ENCODE results near the gene TBC1D22A. TPM values are rescaled to one million over a fixed set of nuclear protein-coding genes. Genes with fewer than 3 reads are reported as not detected.

TBC1D22A gene
- total and polyA plus RNA-seq, 2 donors (not counting 3 experiments of a cell fraction or from before 2014, with no cell fraction given), result 26.1 to 32.4 TPM

DNA sequence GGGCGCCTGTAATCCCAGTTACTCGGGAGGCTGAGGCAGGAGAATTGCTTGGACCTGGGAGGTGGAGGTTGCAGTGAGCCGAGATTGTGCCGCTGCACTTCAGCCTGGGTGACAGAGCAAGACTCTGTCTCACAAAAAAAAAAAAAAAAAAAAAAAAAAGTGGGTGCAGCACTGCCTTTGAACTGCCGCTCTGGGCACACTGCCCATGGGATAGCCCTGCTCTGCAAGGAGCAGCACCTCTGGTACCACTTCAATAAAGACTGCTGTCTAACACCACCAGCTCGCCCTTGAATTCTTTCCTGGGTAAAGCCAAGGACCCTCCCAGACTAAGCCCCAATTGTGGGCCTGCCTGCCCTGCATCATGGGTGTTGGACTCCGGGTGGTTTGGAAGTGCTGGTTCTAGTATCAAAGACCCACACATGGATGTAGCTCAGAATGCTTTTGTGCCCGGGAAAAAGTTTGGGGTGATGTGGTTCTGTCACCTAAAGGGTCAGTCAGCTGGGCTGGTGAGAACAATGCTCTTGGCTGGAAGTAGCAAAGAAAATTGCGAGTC, 444.3 kb downstream of the TBC1D22A start:
- Histone ChIP-seq H3K36me3 (ENCODE audit: control insufficient read depth in 2 of 2, extremely low read depth in 1 of 2, insufficient read depth in 2 of 2, low read length in 2 of 2) (no peaks in the 10 kb centered on the region), H3K79me2 (ENCODE audit: control insufficient read depth, insufficient read depth, low read length) (no peaks in the 10 kb centered on the region), H2AFZ (ENCODE audit: low read depth, low read length) (no peak overlapping the region), H3K9ac (replicated peaks; ENCODE audit: extremely low read depth, insufficient read depth, low read length) (no peak overlapping the region), H3K9me1 (replicated peaks; ENCODE audit: control insufficient read depth, extremely low read depth, insufficient read depth, low read length) (no peaks in the 10 kb centered on the region), H4K20me1 (replicated peaks; ENCODE audit: control insufficient read depth, extremely low read depth, insufficient read depth, low read length) (no peaks in the 10 kb centered on the region), H3K27me3 (ENCODE audit: control insufficient read depth in 2 of 2, insufficient read depth in 2 of 2, low read length in 2 of 2) (no peaks in the 10 kb centered on the region), H3K4me3 (replicated peaks in 1 of 3; ENCODE audit: insufficient read depth in 1 of 3, low read depth in 1 of 3, low read length in 3 of 3) (no peak overlapping the region), H3K27ac (ENCODE audit: insufficient read depth, low read depth, low read length) (no peak overlapping the region), H3K9me3 (replicated peaks; ENCODE audit: control insufficient read depth, insufficient read depth, low read length) (no peaks in the 10 kb centered on the region), H3K4me1 (ENCODE audit: control insufficient read depth, extremely low read depth, insufficient read depth, low read length) (no peaks in the 10 kb centered on the region), H3K4me2 (ENCODE audit: insufficient read depth, low read length) (no peak overlapping the region)
- DNase-seq (ENCODE audit: low read depth, low spot score) (no peak), FAIRE-seq (no peak)
- no TSS peak for BruUV-seq (replicated peaks)
- dilution Hi-C loops (cut with MboI; ENCODE audit: extremely low pct_ligation_motif_present, low sequenced_read_pairs), result no loop called here
- TF ChIP-seq GATA2 (IDR thresholded peaks at IDR 0.05; ENCODE audit: insufficient read depth, insufficient read length, low read depth, low read length) (no peak), FOS (IDR thresholded peaks at IDR 0.05; ENCODE audit: borderline replicate concordance, insufficient read depth, low read length) (no peak), MYC (IDR thresholded peaks at IDR 0.05; ENCODE audit: low read depth, low read length) (no peak), JUN (IDR thresholded peaks at IDR 0.05; ENCODE audit: borderline replicate concordance, insufficient read depth, insufficient read length, low read depth) (no peak), POLR2A (IDR thresholded peaks at IDR 0.05; ENCODE audit: low read depth, low read length) (no peak), POLR2AphosphoS5 (IDR thresholded peaks at IDR 0.05; ENCODE audit: insufficient read depth, low read depth, low read length) (no peak), EZH2 (IDR thresholded peaks at IDR 0.05; ENCODE audit: borderline replicate concordance, low read depth, low read length, severe bottlenecking) (no peak)
- TF ChIP-seq, protein P1, sequence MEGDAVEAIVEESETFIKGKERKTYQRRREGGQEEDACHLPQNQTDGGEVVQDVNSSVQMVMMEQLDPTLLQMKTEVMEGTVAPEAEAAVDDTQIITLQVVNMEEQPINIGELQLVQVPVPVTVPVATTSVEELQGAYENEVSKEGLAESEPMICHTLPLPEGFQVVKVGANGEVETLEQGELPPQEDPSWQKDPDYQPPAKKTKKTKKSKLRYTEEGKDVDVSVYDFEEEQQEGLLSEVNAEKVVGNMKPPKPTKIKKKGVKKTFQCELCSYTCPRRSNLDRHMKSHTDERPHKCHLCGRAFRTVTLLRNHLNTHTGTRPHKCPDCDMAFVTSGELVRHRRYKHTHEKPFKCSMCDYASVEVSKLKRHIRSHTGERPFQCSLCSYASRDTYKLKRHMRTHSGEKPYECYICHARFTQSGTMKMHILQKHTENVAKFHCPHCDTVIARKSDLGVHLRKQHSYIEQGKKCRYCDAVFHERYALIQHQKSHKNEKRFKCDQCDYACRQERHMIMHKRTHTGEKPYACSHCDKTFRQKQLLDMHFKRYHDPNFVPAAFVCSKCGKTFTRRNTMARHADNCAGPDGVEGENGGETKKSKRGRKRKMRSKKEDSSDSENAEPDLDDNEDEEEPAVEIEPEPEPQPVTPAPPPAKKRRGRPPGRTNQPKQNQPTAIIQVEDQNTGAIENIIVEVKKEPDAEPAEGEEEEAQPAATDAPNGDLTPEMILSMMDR (IDR thresholded peaks at IDR 0.05; ENCODE audit: extremely low read depth in 1 of 2, insufficient read depth in 1 of 2, low read depth in 1 of 2, low read length in 2 of 2), result no peak
- TF ChIP-seq, protein P2, sequence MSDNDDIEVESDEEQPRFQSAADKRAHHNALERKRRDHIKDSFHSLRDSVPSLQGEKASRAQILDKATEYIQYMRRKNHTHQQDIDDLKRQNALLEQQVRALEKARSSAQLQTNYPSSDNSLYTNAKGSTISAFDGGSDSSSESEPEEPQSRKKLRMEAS (IDR thresholded peaks at IDR 0.05; ENCODE audit: insufficient read depth, insufficient read length), result no peak
- ChIA-PET CTCF (no interaction called here), POLR2A (no interaction called here)
- intact Hi-C loops (cut with micrococcal nuclease), result no loop called here
